SK-N-MC (cell line): Measurements from ENCODE around the gene ANKFN1.

Experiments used
- EZH2 ChIP-seq: fragments of 200-600 bp; sonication (generic); IDR thresholded peaks from one replicate; pipeline ENCODE4 v1.6.1; 2017; ENCODE audit warnings: antibody characterized with exemption
- FOXP2 ChIP-seq: optimal IDR thresholded peaks from 2 replicates; pipeline ENCODE3; 2011; ENCODE audit warnings: mild to moderate bottlenecking, moderate library complexity; ENCODE audit not compliant: insufficient read depth; ENCODE audit errors: extremely low read length, control extremely low read depth
- POLR2AphosphoS5 ChIP-seq: IDR thresholded peaks from 2 replicates; pipeline ENCODE4 v1.6.1; 2012; ENCODE audit warnings: mild to moderate bottlenecking, low read depth, low read length, borderline replicate concordance

DNA sequence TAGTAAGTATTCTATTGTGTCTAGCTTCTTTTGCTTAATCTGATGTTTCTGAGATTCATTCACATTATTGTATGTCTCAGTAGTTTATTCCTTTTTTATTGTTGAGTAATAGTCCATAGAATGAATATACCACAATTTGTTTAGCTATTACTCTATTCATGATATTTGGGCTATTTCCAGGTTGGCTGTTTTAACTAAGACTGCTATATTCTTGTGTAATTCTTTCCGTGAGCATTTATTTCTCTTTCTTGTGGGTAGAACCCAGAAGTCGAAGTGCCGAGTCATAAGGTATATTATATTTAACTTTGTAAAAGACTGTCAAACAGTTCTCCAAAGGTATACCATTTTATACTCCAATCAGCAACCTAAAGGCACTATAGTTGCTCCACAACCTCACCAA is 160.8 kb downstream of the ANKFN1 start:
- TF ChIP-seq EZH2 (no peak), POLR2AphosphoS5 (no peak), FOXP2 (no peak)
